Left lung (tissue), 10 donors: ENCODE results near the gene TMEM161A. TPM values are rescaled to one million over a fixed set of nuclear protein-coding genes. Genes with fewer than 3 reads are reported as not detected.
"Not testable (repeated sequence)": the region's sequence is repeated elsewhere in the genome, so short reads cannot be mapped to it uniquely, and the experiment has no call there.

Experiments used
- ATAC-seq: fragments of 200-7000 bp; cut with Tn5 transposase; one replicate; pipeline ENCODE4 v1.9.1; 2020; ENCODE audit warnings: moderate library complexity
- DNase-seq, 4 donors: peaks; one replicate each; pipeline ENCODE4 v3.0.0-alpha.2; 2013 to 2020
- H3K27ac ChIP-seq, 2 donors: fragments of 200-600 bp; sonication (generic) in 1 of 2; one replicate each; pipeline versions ENCODE4 v1.5.0 to v1.8.0; 2020 to 2021
- H3K27me3 ChIP-seq, 2 donors: fragments of 200-600 bp; sonication (generic) in 1 of 2; one replicate each; pipeline versions ENCODE4 v1.5.0 to v1.8.0; 2020 to 2021
- H3K36me3 ChIP-seq, 2 donors: fragments of 200-600 bp; sonication (generic) in 1 of 2; one replicate each; pipeline versions ENCODE4 v1.5.0 to v1.8.0; 2020 to 2021
- H3K4me1 ChIP-seq, 2 donors: fragments of 200-600 bp; one replicate each; pipeline ENCODE4 v1.8.0; 2021
- H3K4me3 ChIP-seq, 2 donors: fragments of 200-600 bp; sonication (generic) in 1 of 2; one replicate each; pipeline versions ENCODE4 v1.5.0 to v1.8.0; 2020 to 2021; ENCODE audit warnings: mild to moderate bottlenecking in 1 of 2
- H3K9me3 ChIP-seq, 2 donors: fragments of 200-600 bp; sonication (generic) in 1 of 2; one replicate each; pipeline versions ENCODE4 v1.5.0 to v1.8.0; 2020 to 2021
- intact Hi-C, 2 donors: fragments of 100-400 bp; cut with DNase I; formaldehyde crosslinking; loops; one replicate each; pipeline versions ENCODE4 v1.11.2 to v1.14.2; 2022
- polyA plus RNA-seq, 6 donors: library from polyadenylated mRNA; unstranded; fragments of 120-200 nt; gene quantifications; one replicate each; pipeline ENCODE4 v1.2.1, GENCODE V29; 2013; ENCODE audit not compliant: insufficient read length in 6 of 6
- total RNA-seq, 2 donors: library from RNA; stranded (reverse); fragmentation: NEBNext Ultra II Directional; extraction: Animal tissue kit (Norgen Biotek cat#: 25700); gene quantifications; one replicate each; pipeline ENCODE4 v1.2.1, GENCODE V29; 2021
- TF ChIP-seq, protein P1 (sequence below), 2 donors: fragments of 200-600 bp; sonication (generic) in 1 of 2; IDR thresholded peaks; one replicate each; pipeline versions ENCODE4 v1.5.0 to v1.8.0; 2021; ENCODE audit warnings: antibody characterized with exemption in 2 of 2
- donor health status: DM: no; HTN: yes; CAD: no.
- donor health status: DM: no; HTN: no; CAD: no.

The TMEM161A gene
- total and polyA plus RNA-seq, 8 donors: 22.3 to 28.0 (median 25.4) TPM

DNA sequence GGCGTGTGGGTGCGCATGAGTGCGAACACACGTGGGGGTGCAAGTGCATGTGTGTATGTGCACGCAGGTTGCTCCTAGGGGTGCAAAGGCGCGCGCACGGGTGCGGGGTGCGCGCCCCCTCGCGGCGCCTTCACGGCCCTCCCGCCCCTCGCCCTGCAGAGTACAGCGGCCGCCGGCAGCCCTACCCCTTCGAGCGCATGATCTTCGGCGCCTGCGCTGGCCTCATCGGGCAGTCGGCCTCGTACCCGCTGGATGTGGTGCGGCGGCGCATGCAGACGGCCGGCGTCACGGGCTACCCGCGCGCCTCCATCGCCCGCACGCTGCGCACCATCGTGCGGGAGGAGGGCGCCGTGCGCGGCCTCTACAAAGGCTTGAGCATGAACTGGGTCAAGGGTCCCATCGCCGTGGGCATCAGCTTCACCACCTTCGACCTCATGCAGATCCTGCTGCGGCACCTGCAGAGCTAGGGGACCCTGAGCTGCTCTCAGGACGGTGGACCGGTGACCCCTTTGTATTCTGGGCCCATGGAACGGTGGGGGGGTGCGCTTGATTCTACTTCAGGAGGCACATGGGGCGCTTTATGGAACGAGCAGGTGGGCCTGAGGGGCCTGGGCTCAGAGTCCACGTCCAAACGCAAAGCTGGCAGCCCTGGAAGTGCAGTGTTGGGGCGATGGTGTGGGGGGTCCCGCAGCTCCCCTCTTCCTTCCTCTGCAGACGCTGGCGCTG lies 27.7 kb downstream of the TMEM161A start:
- TF ChIP-seq, protein P1, sequence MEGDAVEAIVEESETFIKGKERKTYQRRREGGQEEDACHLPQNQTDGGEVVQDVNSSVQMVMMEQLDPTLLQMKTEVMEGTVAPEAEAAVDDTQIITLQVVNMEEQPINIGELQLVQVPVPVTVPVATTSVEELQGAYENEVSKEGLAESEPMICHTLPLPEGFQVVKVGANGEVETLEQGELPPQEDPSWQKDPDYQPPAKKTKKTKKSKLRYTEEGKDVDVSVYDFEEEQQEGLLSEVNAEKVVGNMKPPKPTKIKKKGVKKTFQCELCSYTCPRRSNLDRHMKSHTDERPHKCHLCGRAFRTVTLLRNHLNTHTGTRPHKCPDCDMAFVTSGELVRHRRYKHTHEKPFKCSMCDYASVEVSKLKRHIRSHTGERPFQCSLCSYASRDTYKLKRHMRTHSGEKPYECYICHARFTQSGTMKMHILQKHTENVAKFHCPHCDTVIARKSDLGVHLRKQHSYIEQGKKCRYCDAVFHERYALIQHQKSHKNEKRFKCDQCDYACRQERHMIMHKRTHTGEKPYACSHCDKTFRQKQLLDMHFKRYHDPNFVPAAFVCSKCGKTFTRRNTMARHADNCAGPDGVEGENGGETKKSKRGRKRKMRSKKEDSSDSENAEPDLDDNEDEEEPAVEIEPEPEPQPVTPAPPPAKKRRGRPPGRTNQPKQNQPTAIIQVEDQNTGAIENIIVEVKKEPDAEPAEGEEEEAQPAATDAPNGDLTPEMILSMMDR (IDR thresholded peaks at IDR 0.05): peak in 1 of 2 donors; percentile 22
- H3K36me3 ChIP-seq: no peaks in the 10 kb centered on the region
- H3K4me1 ChIP-seq: peaks cover 0 to 7% of the 10 kb centered on the region in 2 donors
- H3K4me3 ChIP-seq: no peak overlapping the region
- H3K27ac ChIP-seq: no peak overlapping the region
- intact Hi-C loops: no loop called here
- DNase-seq (peak in 2 of 4 donors; percentile 16 to 37), ATAC-seq (peak; percentile 35)
- H3K9me3 ChIP-seq: no peaks in the 10 kb centered on the region
- peaks cover 0 to 14% of the 10 kb centered on the region in 2 donors for H3K27me3 ChIP-seq

DNA sequence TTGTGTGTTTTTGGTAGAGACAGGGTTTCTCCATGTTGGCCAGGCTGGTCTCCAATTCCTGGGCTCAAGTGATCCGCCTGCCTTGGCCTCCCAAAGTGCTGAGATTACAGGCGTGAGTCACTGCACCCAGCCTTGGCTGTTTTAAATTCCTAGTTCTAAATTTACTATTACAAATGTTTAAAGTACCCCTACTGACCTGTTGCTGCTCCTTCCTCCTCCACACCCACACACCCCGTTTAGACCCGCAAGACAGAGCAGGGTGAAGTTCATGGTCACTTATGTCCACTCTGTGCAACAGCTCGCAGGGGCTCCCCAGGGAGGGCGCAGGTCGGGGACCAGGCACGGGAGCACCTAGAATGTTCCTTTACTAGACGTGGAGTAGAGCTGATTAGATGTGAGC lies 28.7 kb downstream of the TMEM161A start:
- intact Hi-C loops: no loop called here
- peaks cover 0 to 14% of the 10 kb centered on the region in 2 donors for H3K27me3 ChIP-seq
- no peaks in the 10 kb centered on the region for H3K9me3 ChIP-seq
- peaks cover 0 to 7% of the 10 kb centered on the region in 2 donors for H3K4me1 ChIP-seq
- ATAC-seq (no peak), DNase-seq (no peak)
- H3K36me3 ChIP-seq: no peaks in the 10 kb centered on the region
- no peak overlapping the region for H3K4me3 ChIP-seq
- TF ChIP-seq, protein P1 (IDR thresholded peaks at IDR 0.05): no peak
- H3K27ac ChIP-seq: no peak overlapping the region

DNA sequence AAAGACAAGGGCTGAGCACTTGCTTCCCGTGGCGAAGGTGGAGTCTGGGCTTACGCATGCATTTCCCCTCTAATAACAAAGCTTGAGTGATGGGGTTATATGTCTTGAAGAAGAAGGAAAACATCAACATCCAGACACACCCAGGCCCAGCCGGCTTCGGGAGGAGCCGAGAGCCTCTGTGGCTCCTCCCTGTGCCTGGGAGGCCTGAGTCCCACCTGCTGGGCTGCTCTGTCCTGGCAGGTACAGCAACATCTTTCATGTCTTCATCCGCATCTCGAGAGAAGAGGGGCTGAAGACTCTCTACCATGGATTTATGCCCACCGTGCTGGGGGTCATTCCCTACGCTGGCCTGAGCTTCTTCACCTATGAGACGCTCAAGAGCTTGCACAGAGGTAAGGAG lies 30.6 kb downstream of the TMEM161A start:
- Histone ChIP-seq H3K27me3 (peaks cover 0 to 14% of the 10 kb centered on the region in 2 donors), H3K9me3 (no peaks in the 10 kb centered on the region), H3K4me1 (peaks cover 0 to 7% of the 10 kb centered on the region in 2 donors), H3K36me3 (no peaks in the 10 kb centered on the region), H3K4me3 (no peak overlapping the region), H3K27ac (no peak overlapping the region)
- ATAC-seq: no peak
- TF ChIP-seq, protein P1 (IDR thresholded peaks at IDR 0.05): no peak
- intact Hi-C loops: no loop called here
- no peak for DNase-seq

DNA sequence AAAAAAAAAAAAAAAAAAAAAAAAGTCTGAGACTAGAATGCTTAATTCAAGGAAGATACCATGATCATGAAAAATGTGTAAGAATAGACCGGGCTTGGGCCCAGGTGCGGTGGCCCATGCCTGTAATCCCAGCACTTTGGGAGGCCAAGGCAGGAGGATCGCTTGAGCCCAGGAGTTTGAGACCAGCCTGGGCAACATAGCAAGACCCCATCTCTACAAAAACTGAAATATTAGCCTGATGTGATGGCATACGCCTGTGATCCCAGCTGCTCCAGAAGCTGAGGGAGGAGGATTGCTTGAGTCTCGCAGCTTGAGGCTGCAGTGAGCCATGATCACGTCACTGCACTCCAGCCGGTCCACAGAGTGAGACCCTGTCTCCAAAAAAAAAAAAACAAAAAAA lies 31.3 kb downstream of the TMEM161A start:
- H3K36me3 ChIP-seq, H3K4me3 ChIP-seq, intact Hi-C loops, DNase-seq, ATAC-seq, H3K9me3 ChIP-seq, H3K27ac ChIP-seq, H3K4me1 ChIP-seq: not testable (repeated sequence)
- peaks cover 0 to 14% of the 10 kb centered on the region in 2 donors for H3K27me3 ChIP-seq

DNA sequence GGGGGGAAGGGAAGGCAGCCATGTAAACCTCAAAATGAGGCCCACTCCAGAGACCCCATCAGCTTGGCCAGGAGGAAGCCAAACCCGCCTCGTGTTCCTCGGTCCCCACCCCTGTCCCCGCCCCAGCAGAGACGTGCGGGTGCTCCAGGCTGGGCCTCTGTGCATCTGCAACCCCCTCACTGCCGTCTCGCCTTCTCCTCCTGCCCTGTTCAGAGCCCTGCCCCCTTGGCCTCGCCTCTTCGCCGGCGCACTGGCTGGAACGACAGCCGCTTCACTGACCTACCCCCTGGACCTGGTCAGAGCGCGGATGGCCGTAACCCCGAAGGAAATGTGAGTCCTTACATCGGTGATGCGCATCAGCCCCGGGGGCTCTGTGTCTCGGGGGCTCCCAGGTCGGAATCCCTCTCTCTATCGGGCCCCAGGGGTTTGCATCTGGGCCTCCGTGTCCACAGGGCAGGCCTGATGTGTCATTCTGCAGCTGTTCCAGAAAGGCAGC lies 32.2 kb downstream of the TMEM161A start:
- H3K4me3 ChIP-seq: peak overlapping the region; percentile 5 to 7
- peaks cover 0 to 12% of the 10 kb centered on the region in 2 donors for H3K27me3 ChIP-seq
- H3K27ac ChIP-seq: no peak overlapping the region
- H3K4me1 ChIP-seq: peaks cover 0 to 7% of the 10 kb centered on the region in 2 donors
- intact Hi-C loops: no loop called here
- TF ChIP-seq, protein P1 (IDR thresholded peaks at IDR 0.05): no peak
- ATAC-seq (peak; percentile 37), DNase-seq (no peak)
- H3K9me3 ChIP-seq: no peaks in the 10 kb centered on the region
- no peaks in the 10 kb centered on the region for H3K36me3 ChIP-seq
